ENCODE data around the gene GBP6.

GRCh38 chr1:89407360-89407759, 43.5 kb downstream of the GBP6 start:
- TF ChIP-seq CTCF (IDR thresholded peaks at IDR 0.05 in 4 of 5, conservative IDR thresholded peaks at IDR 0.05 in 1 of 5), result no peak
- TF ChIP-seq POLR2A (IDR thresholded peaks at IDR 0.05), result no peak
